Fibroblast of lung (primary cell): ENCODE measurements around the gene RNF217. TPM values are rescaled to one million over a fixed set of nuclear protein-coding genes. Genes with fewer than 3 reads are reported as not detected.
A peak's percentile ranks its signal among the peaks of the same experiment; 100 is the strongest.

ENCODE experiments used
- DNase-seq, 2 donors: peaks; one replicate each; pipeline versions ENCODE4 v3.0.0 to v3.0.0-alpha.2; 2010; ENCODE audit warnings: low read depth in 2 of 2
- H2AFZ ChIP-seq: 2 replicates; pipeline ENCODE4 v1.5.1; 2012; ENCODE audit warnings: low read length, control low read depth, inconsistent platforms
- H3K27ac ChIP-seq: 2 replicates; pipeline ENCODE4 v1.5.1; 2011; ENCODE audit warnings: low read length, control low read depth; ENCODE audit not compliant: insufficient read depth
- H3K27me3 ChIP-seq: 2 replicates; pipeline ENCODE4 v1.5.1; 2011; ENCODE audit warnings: mild to moderate bottlenecking, low read length; ENCODE audit not compliant: control insufficient read depth, insufficient read depth
- H3K36me3 ChIP-seq: 2 replicates; pipeline ENCODE4 v1.5.1; 2011; ENCODE audit warnings: low read length; ENCODE audit not compliant: control insufficient read depth, insufficient read depth
- H3K4me1 ChIP-seq: 2 replicates; pipeline ENCODE4 v1.5.1; 2011; ENCODE audit warnings: low read length; ENCODE audit not compliant: control insufficient read depth, insufficient read depth; ENCODE audit errors: extremely low read depth
- H3K4me2 ChIP-seq: 2 replicates; pipeline ENCODE4 v1.5.1; 2011; ENCODE audit warnings: low read length, control low read depth; ENCODE audit not compliant: insufficient read depth; ENCODE audit errors: extremely low read depth
- H3K4me3 ChIP-seq, 4 experiments: fragments of 200-600 bp in 1 of 4; sonication (generic) in 1 of 4; replicated peaks in 1 of 4; 2 replicates each; pipeline ENCODE4 v1.5.1; 2011 to 2016; ENCODE audit warnings: low read length in 4 of 4, low read depth in 3 of 4, mild to moderate bottlenecking in 3 of 4, control low read depth in 2 of 4, inconsistent platforms in 1 of 4, mixed read lengths in 1 of 4; ENCODE audit not compliant: insufficient read depth in 1 of 4; ENCODE audit errors: control extremely low read depth in 1 of 4
- H3K79me2 ChIP-seq: 2 replicates; pipeline ENCODE4 v1.5.1; 2012; ENCODE audit warnings: mild to moderate bottlenecking, low read length, inconsistent platforms; ENCODE audit not compliant: control insufficient read depth, insufficient read depth
- H3K9ac ChIP-seq: 2 replicates; pipeline ENCODE4 v1.5.1; 2011; ENCODE audit warnings: mild to moderate bottlenecking, low read length, control low read depth; ENCODE audit not compliant: insufficient read depth
- H3K9me3 ChIP-seq: 2 replicates; pipeline ENCODE4 v1.5.1; 2012; ENCODE audit warnings: low read depth, low read length; ENCODE audit not compliant: control insufficient read depth, insufficient read depth
- H4K20me1 ChIP-seq: 2 replicates; pipeline ENCODE4 v1.5.1; 2011; ENCODE audit warnings: low read length; ENCODE audit not compliant: control insufficient read depth, insufficient read depth; ENCODE audit errors: extremely low read depth
- EZH2 ChIP-seq: IDR thresholded peaks from 2 replicates; pipeline ENCODE4 v1.5.1; 2012; ENCODE audit warnings: low read length, control low read depth, mild to moderate bottlenecking; ENCODE audit errors: missing control alignments
- polyA plus RNA-seq, 2 donors: library from polyadenylated mRNA; depleted of rRNA in 1 of 2; stranded (reverse) in 1 of 2; unstranded in 1 of 2; fragments of >200 nt; gene quantifications; 2 replicates each; pipeline ENCODE4 v1.2.1, GENCODE V29; 2011 to 2012; ENCODE audit warnings: missing spikeins in 1 of 2
- total RNA-seq: library from RNA; depleted of rRNA; stranded (reverse); fragments of >200 nt; gene quantifications from 2 replicates; pipeline ENCODE4 v1.2.1, GENCODE V29; 2014
- TF ChIP-seq, protein P1 (sequence below), 2 donors: IDR thresholded peaks in 1 of 2; conservative IDR thresholded peaks in 1 of 2; 1 replicate in 1 of 2; 2 replicates in 1 of 2; pipeline ENCODE4 v1.5.1; 2011 to 2012; ENCODE audit warnings: low read length in 2 of 2, control low read depth in 1 of 2, inconsistent platforms in 1 of 2, low read depth in 1 of 2, mild to moderate bottlenecking in 1 of 2

The RNF217 gene
- total and polyA plus RNA-seq, 2 donors (not counting 1 experiment from before 2014, with no cell fraction given), result 13.2 to 19.5 TPM

DNA sequence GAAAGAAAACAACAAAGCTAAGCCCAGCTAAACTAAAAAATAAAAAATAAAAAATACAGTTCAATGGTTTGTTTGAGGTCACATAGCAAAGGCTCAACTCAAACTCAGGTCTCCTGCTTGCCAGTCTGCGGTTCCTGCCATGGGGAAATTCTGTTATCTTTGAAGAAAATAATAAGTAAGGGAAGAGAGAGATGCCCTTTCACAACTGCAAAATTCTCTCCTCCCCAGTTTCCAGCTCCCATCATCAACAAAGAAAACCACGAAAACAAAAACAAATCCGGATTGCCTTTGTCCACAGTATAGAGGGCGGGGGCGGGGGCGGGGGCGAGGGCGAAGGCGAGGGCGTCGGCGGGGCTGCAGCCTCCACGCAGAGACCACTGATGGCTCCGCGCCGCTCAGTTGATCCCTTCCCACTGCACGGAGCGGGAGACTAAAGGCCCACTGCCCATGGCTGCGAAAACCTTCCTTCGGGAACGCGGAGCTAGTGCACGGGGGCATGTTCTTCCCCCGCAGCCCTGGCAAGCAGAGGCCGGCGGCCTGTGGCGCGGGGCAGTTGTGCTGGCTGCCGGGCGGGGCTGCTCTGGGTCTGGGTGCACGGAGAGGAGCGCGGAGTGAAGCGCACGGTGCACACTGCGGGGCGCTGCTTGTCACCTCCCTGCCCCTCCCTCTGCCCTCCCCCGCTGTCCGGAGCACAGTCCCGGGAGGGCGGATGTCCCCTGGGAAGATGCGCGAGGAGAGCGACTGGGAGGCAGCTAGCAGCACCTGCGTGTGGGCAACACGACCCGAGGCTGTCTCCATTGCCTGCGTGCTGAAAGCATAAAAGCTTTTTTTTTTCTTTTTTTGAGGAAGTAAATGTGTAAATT, 137.2 kb downstream of the RNF217 start:
- peak overlapping the region; percentile 77 for H3K4me2 ChIP-seq
- H3K27ac ChIP-seq, result peak overlapping the region; percentile 48
- peaks cover 15% of the 10 kb centered on the region for H3K4me1 ChIP-seq
- H3K79me2 ChIP-seq, result no peaks in the 10 kb centered on the region
- TF ChIP-seq, protein P1, sequence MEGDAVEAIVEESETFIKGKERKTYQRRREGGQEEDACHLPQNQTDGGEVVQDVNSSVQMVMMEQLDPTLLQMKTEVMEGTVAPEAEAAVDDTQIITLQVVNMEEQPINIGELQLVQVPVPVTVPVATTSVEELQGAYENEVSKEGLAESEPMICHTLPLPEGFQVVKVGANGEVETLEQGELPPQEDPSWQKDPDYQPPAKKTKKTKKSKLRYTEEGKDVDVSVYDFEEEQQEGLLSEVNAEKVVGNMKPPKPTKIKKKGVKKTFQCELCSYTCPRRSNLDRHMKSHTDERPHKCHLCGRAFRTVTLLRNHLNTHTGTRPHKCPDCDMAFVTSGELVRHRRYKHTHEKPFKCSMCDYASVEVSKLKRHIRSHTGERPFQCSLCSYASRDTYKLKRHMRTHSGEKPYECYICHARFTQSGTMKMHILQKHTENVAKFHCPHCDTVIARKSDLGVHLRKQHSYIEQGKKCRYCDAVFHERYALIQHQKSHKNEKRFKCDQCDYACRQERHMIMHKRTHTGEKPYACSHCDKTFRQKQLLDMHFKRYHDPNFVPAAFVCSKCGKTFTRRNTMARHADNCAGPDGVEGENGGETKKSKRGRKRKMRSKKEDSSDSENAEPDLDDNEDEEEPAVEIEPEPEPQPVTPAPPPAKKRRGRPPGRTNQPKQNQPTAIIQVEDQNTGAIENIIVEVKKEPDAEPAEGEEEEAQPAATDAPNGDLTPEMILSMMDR (conservative IDR thresholded peaks at IDR 0.05 in 1 of 2, IDR thresholded peaks at IDR 0.05 in 1 of 2; ENCODE audit: low read depth in 1 of 2, low read length in 2 of 2), result peak in 1 of 2 donors; percentile 14
- no peak for TF ChIP-seq EZH2
- H3K9ac ChIP-seq, result peak overlapping the region; percentile 46
- no peaks in the 10 kb centered on the region for H3K9me3 ChIP-seq
- no peaks in the 10 kb centered on the region for H4K20me1 ChIP-seq
- no peaks in the 10 kb centered on the region for H3K27me3 ChIP-seq
- peak overlapping the region; percentile 80 for H2AFZ ChIP-seq
- H3K4me3 ChIP-seq, result peak overlapping the region; percentile 36 to 61 (median 54)
- H3K36me3 ChIP-seq, result no peaks in the 10 kb centered on the region
- DNase-seq, result peak; percentile 59 to 71

GRCh38 chr6:125100074-125100652, 137.9 kb downstream of the RNF217 start:
- Histone ChIP-seq H4K20me1 (no peaks in the 10 kb centered on the region), H3K4me3 (peak overlapping the region; percentile 36 to 61 (median 54)), H3K79me2 (no peaks in the 10 kb centered on the region), H3K36me3 (no peaks in the 10 kb centered on the region), H3K4me2 (peak overlapping the region; percentile 77), H3K27ac (peak overlapping the region; percentile 48), H3K9ac (peak overlapping the region; percentile 46), H3K27me3 (no peaks in the 10 kb centered on the region), H3K4me1 (peaks cover 17% of the 10 kb centered on the region), H3K9me3 (no peaks in the 10 kb centered on the region), H2AFZ (peak overlapping the region; percentile 80)
- no peak for DNase-seq
- TF ChIP-seq, protein P1 (conservative IDR thresholded peaks at IDR 0.05 in 1 of 2, IDR thresholded peaks at IDR 0.05 in 1 of 2; ENCODE audit: low read depth in 1 of 2, low read length in 2 of 2), result no peak
- no peak for TF ChIP-seq EZH2

GRCh38 chr6:125101128-125101527, 138.9 kb downstream of the RNF217 start:
- TF ChIP-seq EZH2, result no peak
- TF ChIP-seq, protein P1 (conservative IDR thresholded peaks at IDR 0.05 in 1 of 2, IDR thresholded peaks at IDR 0.05 in 1 of 2; ENCODE audit: low read depth in 1 of 2, low read length in 2 of 2), result no peak

More at GRCh38 chr6:125101128-125101527, 138.9 kb downstream of the RNF217 start:
- Histone ChIP-seq H4K20me1 (no peaks in the 10 kb centered on the region), H3K36me3 (no peaks in the 10 kb centered on the region), H3K4me2 (no peak overlapping the region), H3K27ac (peak overlapping the region; percentile 71), H3K9me3 (no peaks in the 10 kb centered on the region), H2AFZ (peak overlapping the region; percentile 34), H3K9ac (no peak overlapping the region), H3K4me1 (peaks cover 13% of the 10 kb centered on the region), H3K79me2 (no peaks in the 10 kb centered on the region), H3K4me3 (no peak overlapping the region), H3K27me3 (no peaks in the 10 kb centered on the region)
- DNase-seq, result no peak
